HG03439 (cell line): ENCODE results near the gene ZNF236.
"Not testable (repeated sequence)": the region's sequence is repeated elsewhere in the genome, so short reads cannot be mapped to it uniquely, and the experiment has no call there.

Experiments used
- ATAC-seq: cut with Tn5 transposase; IDR thresholded peaks from one replicate; pipeline ENCODE4 v1.9.1; 2021; ENCODE audit warnings: mild to moderate bottlenecking, moderate library complexity; ENCODE audit not compliant: unreplicated experiment

ZNF236 gene

GRCh38 chr18:76943542-76944339 lies 121.4 kb downstream of the ZNF236 start:
- ATAC-seq = no peak

GRCh38 chr18:76944346-76944745 lies 122.0 kb downstream of the ZNF236 start:
- not testable (repeated sequence) for ATAC-seq

GRCh38 chr18:76948345-76948744 lies 126.0 kb downstream of the ZNF236 start:
- no peak for ATAC-seq

- no peak for ATAC-seq
These were observed 129.3 kb downstream of the ZNF236 start for GRCh38 chr18:76951456-76952247.

GRCh38 chr18:76952747-76953146 lies 130.4 kb downstream of the ZNF236 start:
- no peak for ATAC-seq

GRCh38 chr18:76953156-76953555 lies 130.8 kb downstream of the ZNF236 start:
- ATAC-seq = no peak

- no peak for ATAC-seq
These were observed 131.4 kb downstream of the ZNF236 start for GRCh38 chr18:76953583-76954233.

GRCh38 chr18:76955524-76956170 lies 133.3 kb downstream of the ZNF236 start:
- no peak for ATAC-seq

- no peak for ATAC-seq
These were observed 134.3 kb downstream of the ZNF236 start for GRCh38 chr18:76956648-76957047.

- ATAC-seq = no peak
These were observed 135.3 kb downstream of the ZNF236 start for GRCh38 chr18:76957384-76958355.

- no peak for ATAC-seq
These were observed 136.5 kb downstream of the ZNF236 start for GRCh38 chr18:76958692-76959341.

GRCh38 chr18:76959605-76960004 lies 137.2 kb downstream of the ZNF236 start:
- no peak for ATAC-seq

- no peak for ATAC-seq
These were observed 138.2 kb downstream of the ZNF236 start for GRCh38 chr18:76960528-76961035.

- ATAC-seq = no peak
These were observed 140.5 kb downstream of the ZNF236 start for GRCh38 chr18:76962851-76963250.

GRCh38 chr18:76963936-76964335 lies 141.6 kb downstream of the ZNF236 start:
- ATAC-seq = no peak

- ATAC-seq = peak; percentile 54
These were observed 143.3 kb downstream of the ZNF236 start for GRCh38 chr18:76965555-76966151.

GRCh38 chr18:76967299-76967698 lies 144.9 kb downstream of the ZNF236 start:
- ATAC-seq = not testable (repeated sequence)

GRCh38 chr18:76967721-76968472 lies 145.5 kb downstream of the ZNF236 start:
- ATAC-seq = no peak
